Activated T-cell treated with anti-CD3 and anti-CD28 coated beads, Interleukin-2, amount 50 U/mL, for 72 hours (primary cell): ENCODE measurements around the gene CX3CL1. TPM values are rescaled to one million over a fixed set of nuclear protein-coding genes. Genes with fewer than 3 reads are reported as not detected.

Experiments used
- ATAC-seq, 2 donors: fragments of 150-1000 bp; cut with Tn5 transposase; replicated peaks in 1 of 2; 2 replicates each; pipeline ENCODE4 v1.10.0; 2021; ENCODE audit warnings: moderate library complexity in 2 of 2, mild to moderate bottlenecking in 1 of 2
- DNase-seq, 2 donors: peaks; one replicate each; pipeline ENCODE4 v3.0.0; 2021 to 2022; ENCODE audit warnings: mixed read lengths in 1 of 2
- H3K27ac Mint-ChIP-seq: one replicate; pipeline ENCODE4 v1.8.0; 2022; ENCODE audit warnings: mild to moderate bottlenecking, moderate library complexity, mixed read lengths
- H3K27me3 Mint-ChIP-seq: one replicate; pipeline ENCODE4 v1.8.0; 2022; ENCODE audit warnings: low read depth, mixed read lengths
- H3K36me3 Mint-ChIP-seq, 2 donors: one replicate each; pipeline ENCODE4 v1.8.0; 2022; ENCODE audit warnings: mixed read lengths in 2 of 2, mild to moderate bottlenecking in 1 of 2; ENCODE audit not compliant: insufficient read depth in 2 of 2
- H3K4me1 Mint-ChIP-seq: one replicate; pipeline ENCODE4 v1.8.0; 2022; ENCODE audit warnings: low read depth, mixed read lengths
- H3K4me3 Mint-ChIP-seq, 2 donors: one replicate each; pipeline ENCODE4 v1.8.0; 2022; ENCODE audit warnings: mild to moderate bottlenecking in 2 of 2, mixed read lengths in 2 of 2, moderate library complexity in 2 of 2
- H3K9me3 Mint-ChIP-seq, 2 donors: one replicate each; pipeline ENCODE4 v1.8.0; 2022; ENCODE audit warnings: mixed read lengths in 2 of 2
- total RNA-seq, 2 donors: library from RNA; stranded (reverse); gene quantifications; one replicate each; pipeline ENCODE4 v1.2.3, GENCODE V29; 2022

CX3CL1 gene
- total RNA-seq, 2 donors from 2014 or later = not detected

- no peak overlapping the region for H3K27ac Mint-ChIP-seq
- H3K9me3 Mint-ChIP-seq = no peaks in the 10 kb centered on the region
- peaks cover 0 to 2% of the 10 kb centered on the region in 2 donors for H3K36me3 Mint-ChIP-seq
- ATAC-seq (no peak), DNase-seq (no peak)
- peaks cover 28% of the 10 kb centered on the region for H3K4me1 Mint-ChIP-seq
- H3K27me3 Mint-ChIP-seq = peaks cover 59% of the 10 kb centered on the region
- no peak overlapping the region for H3K4me3 Mint-ChIP-seq
Observed at GRCh38 chr16:57345666-57346204, 26.6 kb upstream of the CX3CL1 start.

- Mint-ChIP-seq H3K36me3 (peaks cover 0 to 2% of the 10 kb centered on the region in 2 donors), H3K4me1 (peaks cover 28% of the 10 kb centered on the region), H3K27ac (no peak overlapping the region), H3K27me3 (peaks cover 46% of the 10 kb centered on the region), H3K4me3 (no peak overlapping the region), H3K9me3 (no peaks in the 10 kb centered on the region)
- ATAC-seq (no peak), DNase-seq (no peak)
Observed at GRCh38 chr16:57347858-57348257, 24.4 kb upstream of the CX3CL1 start.

DNA sequence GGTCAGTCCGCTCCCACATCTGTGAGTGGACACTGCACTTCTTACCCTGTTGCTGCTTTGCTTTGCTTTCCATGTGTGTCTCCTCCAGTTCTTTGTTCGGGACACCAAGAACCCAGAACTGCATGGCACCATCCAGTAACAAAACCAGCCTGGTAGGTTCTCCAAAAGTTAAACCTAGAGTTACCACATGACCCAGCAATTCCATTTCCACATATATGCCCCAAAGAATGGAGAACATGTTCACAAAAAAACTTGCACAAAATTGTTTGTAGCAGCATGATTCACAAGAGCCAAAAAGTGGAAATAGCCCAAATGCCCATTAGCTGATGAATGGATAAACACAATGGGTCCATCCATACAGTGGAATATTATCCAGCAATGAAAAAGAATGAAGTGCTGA, 24.0 kb upstream of the CX3CL1 start:
- ATAC-seq = no peak
- H3K4me1 Mint-ChIP-seq = peaks cover 28% of the 10 kb centered on the region
- no peak overlapping the region for H3K27ac Mint-ChIP-seq
- no peak for DNase-seq
- H3K27me3 Mint-ChIP-seq = peaks cover 42% of the 10 kb centered on the region
- H3K36me3 Mint-ChIP-seq = peaks cover 0 to 2% of the 10 kb centered on the region in 2 donors
- H3K9me3 Mint-ChIP-seq = no peaks in the 10 kb centered on the region
- H3K4me3 Mint-ChIP-seq = no peak overlapping the region

GRCh38 chr16:57349212-57350031, 22.9 kb upstream of the CX3CL1 start:
- H3K9me3 Mint-ChIP-seq = no peaks in the 10 kb centered on the region
- DNase-seq (peak; percentile 19 to 39), ATAC-seq (peak; percentile 86 to 93)
- peaks cover 39% of the 10 kb centered on the region for H3K27me3 Mint-ChIP-seq
- no peak overlapping the region for H3K27ac Mint-ChIP-seq
- H3K4me3 Mint-ChIP-seq = peak overlapping the region; percentile 33 to 60
- H3K36me3 Mint-ChIP-seq = peaks cover 0 to 2% of the 10 kb centered on the region in 2 donors
- peaks cover 28% of the 10 kb centered on the region for H3K4me1 Mint-ChIP-seq

DNA sequence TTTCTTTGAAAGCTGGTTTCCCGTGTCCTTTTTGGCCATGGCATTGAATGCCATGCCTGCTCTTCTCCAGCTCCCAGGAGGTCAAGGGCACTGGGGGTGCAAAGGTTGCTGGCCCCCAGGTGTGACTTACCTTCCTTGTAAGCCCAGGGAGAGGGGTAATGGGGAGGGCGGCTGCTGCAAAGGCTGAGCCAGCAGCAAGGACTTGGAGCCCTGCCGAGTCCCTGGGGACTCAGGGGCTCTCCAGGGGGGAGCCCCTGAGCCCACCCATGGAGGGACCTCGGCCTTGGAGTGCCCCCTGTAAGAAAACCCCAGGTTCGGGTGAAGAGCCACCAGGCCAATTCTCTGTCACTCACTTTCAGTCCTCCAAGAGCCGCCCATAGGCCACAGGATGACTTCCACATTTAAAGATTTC, 19.6 kb upstream of the CX3CL1 start:
- H3K27me3 Mint-ChIP-seq = peaks cover 25% of the 10 kb centered on the region

GRCh38 chr16:57354311-57354710, 18.0 kb upstream of the CX3CL1 start:
- DNase-seq = no peak
- no peak overlapping the region for H3K27ac Mint-ChIP-seq
- peaks cover 25% of the 10 kb centered on the region for H3K4me1 Mint-ChIP-seq
- no peak for ATAC-seq
- H3K4me3 Mint-ChIP-seq = no peak overlapping the region
- peaks cover 9% of the 10 kb centered on the region for H3K27me3 Mint-ChIP-seq
- no peaks in the 10 kb centered on the region for H3K9me3 Mint-ChIP-seq
- H3K36me3 Mint-ChIP-seq = no peaks in the 10 kb centered on the region

More for the DNA sequence above, 19.6 kb upstream of the CX3CL1 start:
- no peak for ATAC-seq
- Mint-ChIP-seq H3K4me3 (no peak overlapping the region), H3K27ac (no peak overlapping the region), H3K36me3 (no peaks in the 10 kb centered on the region), H3K4me1 (peaks cover 22% of the 10 kb centered on the region), H3K9me3 (no peaks in the 10 kb centered on the region)
- no peak for DNase-seq

DNA sequence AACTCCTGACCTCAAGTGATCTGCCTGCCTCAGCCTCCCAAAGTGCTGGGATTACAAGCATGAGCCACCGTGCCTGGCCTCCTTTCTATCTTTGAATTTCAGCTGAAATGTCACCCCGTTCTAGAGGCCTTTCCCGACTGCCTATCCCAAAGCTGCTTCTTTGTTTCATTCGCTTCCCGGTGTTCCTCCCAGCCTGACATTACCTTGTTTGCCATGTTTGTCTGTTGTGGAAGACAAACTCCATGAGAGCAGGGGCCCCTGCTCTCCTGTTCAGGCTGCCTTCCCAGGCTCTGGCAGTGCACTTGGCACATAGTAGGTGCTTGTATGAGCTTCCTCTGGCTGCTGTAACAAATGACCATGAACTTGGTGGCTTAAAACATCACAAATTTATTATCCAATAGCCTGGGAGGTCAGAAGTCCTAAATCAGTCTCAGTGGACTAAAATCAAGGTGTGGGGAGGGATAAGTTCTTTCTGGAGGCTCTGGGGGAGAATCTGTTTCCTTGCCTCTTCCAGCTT, 16.3 kb upstream of the CX3CL1 start:
- Mint-ChIP-seq H3K27me3 (no peaks in the 10 kb centered on the region), H3K4me3 (no peak overlapping the region), H3K4me1 (peaks cover 16% of the 10 kb centered on the region), H3K9me3 (no peaks in the 10 kb centered on the region), H3K27ac (no peak overlapping the region), H3K36me3 (no peaks in the 10 kb centered on the region)
- no peak for ATAC-seq
- no peak for DNase-seq

- no peak overlapping the region for H3K27ac Mint-ChIP-seq
- peaks cover 16% of the 10 kb centered on the region for H3K4me1 Mint-ChIP-seq
- H3K9me3 Mint-ChIP-seq = no peaks in the 10 kb centered on the region
- ATAC-seq (no peak), DNase-seq (no peak)
- no peak overlapping the region for H3K4me3 Mint-ChIP-seq
- H3K27me3 Mint-ChIP-seq = no peaks in the 10 kb centered on the region
- H3K36me3 Mint-ChIP-seq = no peaks in the 10 kb centered on the region
Observed at GRCh38 chr16:57356547-57356946, 15.7 kb upstream of the CX3CL1 start.

GRCh38 chr16:57357330-57358085, 14.8 kb upstream of the CX3CL1 start:
- Mint-ChIP-seq H3K27me3 (no peaks in the 10 kb centered on the region), H3K4me3 (no peak overlapping the region), H3K27ac (no peak overlapping the region), H3K4me1 (peaks cover 16% of the 10 kb centered on the region), H3K36me3 (no peaks in the 10 kb centered on the region), H3K9me3 (no peaks in the 10 kb centered on the region)
- ATAC-seq = no peak
- DNase-seq = no peak

- Mint-ChIP-seq H3K9me3 (no peaks in the 10 kb centered on the region), H3K27me3 (no peaks in the 10 kb centered on the region), H3K36me3 (no peaks in the 10 kb centered on the region), H3K4me1 (peaks cover 16% of the 10 kb centered on the region), H3K27ac (no peak overlapping the region), H3K4me3 (peak overlapping the region in 1 of 2 donors; percentile 6)
- DNase-seq = no peak
- peak in 1 of 2 donors; percentile 8 for ATAC-seq
Observed at GRCh38 chr16:57358086-57358420, 14.2 kb upstream of the CX3CL1 start.

DNA sequence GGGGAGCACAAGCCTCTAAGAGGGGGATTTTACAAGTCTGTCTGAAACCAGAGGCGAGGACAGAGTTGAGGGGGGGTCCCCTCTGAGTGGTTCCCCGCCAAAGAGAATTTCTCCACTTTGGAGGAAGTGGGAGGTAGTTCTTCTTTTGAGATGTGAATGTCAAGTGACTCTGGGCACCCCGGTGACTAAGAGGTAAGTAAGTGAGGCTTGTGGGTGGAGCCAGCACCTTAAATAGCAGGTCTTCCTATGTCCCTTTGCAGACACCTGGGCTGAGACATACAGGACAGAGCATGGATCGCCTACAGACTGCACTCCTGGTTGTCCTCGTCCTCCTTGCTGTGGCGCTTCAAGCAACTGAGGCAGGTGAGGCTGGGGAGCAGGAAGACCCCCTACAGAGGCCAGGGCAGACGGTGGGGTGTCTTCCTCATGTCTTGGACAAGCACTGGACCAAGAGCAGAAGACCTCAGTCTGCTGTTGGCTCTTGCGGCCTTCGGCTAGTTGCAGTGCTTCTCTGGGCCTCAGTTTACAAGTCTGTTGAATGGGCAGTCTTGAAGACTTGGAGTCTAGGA, 13.7 kb upstream of the CX3CL1 start, which contains the start of gene CCL22:
CCL22 (plus strand) TSS at position 257 of the 569 bp plus-strand sequence; CDS start at position 291, 34 bp downstream.
- H3K36me3 Mint-ChIP-seq = no peaks in the 10 kb centered on the region
- peaks cover 16% of the 10 kb centered on the region for H3K4me1 Mint-ChIP-seq
- ATAC-seq = peak; percentile 91 to 93
- peak within 1 kb of the TSS in 1 of 2 donors; percentile 6 for H3K4me3 Mint-ChIP-seq
- no peak within 1 kb of the TSS for H3K27ac Mint-ChIP-seq
- H3K27me3 Mint-ChIP-seq = peaks cover 2% of the 10 kb centered on the region
- peak; percentile 23 to 53 for DNase-seq
- H3K9me3 Mint-ChIP-seq = no peaks in the 10 kb centered on the region

GRCh38 chr16:57360321-57360935, 11.9 kb upstream of the CX3CL1 start:
- DNase-seq = no peak
- H3K4me3 Mint-ChIP-seq = no peak overlapping the region
- H3K27me3 Mint-ChIP-seq = peaks cover 8% of the 10 kb centered on the region
- no peaks in the 10 kb centered on the region for H3K9me3 Mint-ChIP-seq
- no peaks in the 10 kb centered on the region for H3K36me3 Mint-ChIP-seq
- no peak overlapping the region for H3K27ac Mint-ChIP-seq
- peaks cover 16% of the 10 kb centered on the region for H3K4me1 Mint-ChIP-seq
- no peak for ATAC-seq
